Astrocyte (in vitro differentiated cells and primary cell): Measurements from ENCODE around the gene CACNB4.

ENCODE experiments used
- EZH2 ChIP-seq: IDR thresholded peaks from 2 replicates; pipeline ENCODE4 v1.6.1; 2012; ENCODE audit warnings: mild to moderate bottlenecking, low read length, inconsistent platforms; ENCODE audit not compliant: insufficient read depth
- TF ChIP-seq, protein P1 (sequence below): IDR thresholded peaks from 2 replicates; pipeline ENCODE4 v1.5.1; 2011; ENCODE audit warnings: low read depth, mild to moderate bottlenecking, inconsistent platforms, low read length, moderate library complexity; ENCODE audit not compliant: insufficient read depth

DNA sequence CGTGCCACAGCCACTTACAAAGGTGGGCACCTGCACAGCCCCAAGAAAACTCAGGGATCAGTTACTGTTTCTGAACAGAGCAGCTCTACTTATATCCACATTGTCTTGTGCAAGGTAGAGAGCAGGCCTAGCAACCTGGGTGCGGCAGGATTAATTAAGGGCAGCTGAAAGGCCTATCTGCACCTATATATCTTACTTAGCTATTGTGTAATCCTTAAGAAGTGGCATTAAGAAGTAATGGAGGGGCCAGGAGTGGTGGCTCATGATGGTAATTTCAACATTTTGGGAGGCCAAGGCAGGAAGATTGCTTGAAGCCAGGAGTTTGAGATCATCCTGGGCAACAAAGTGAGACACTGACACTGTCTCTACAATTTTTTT is 257.8 kb downstream of the CACNB4 start:
- TF ChIP-seq EZH2 = no peak
- TF ChIP-seq, protein P1, sequence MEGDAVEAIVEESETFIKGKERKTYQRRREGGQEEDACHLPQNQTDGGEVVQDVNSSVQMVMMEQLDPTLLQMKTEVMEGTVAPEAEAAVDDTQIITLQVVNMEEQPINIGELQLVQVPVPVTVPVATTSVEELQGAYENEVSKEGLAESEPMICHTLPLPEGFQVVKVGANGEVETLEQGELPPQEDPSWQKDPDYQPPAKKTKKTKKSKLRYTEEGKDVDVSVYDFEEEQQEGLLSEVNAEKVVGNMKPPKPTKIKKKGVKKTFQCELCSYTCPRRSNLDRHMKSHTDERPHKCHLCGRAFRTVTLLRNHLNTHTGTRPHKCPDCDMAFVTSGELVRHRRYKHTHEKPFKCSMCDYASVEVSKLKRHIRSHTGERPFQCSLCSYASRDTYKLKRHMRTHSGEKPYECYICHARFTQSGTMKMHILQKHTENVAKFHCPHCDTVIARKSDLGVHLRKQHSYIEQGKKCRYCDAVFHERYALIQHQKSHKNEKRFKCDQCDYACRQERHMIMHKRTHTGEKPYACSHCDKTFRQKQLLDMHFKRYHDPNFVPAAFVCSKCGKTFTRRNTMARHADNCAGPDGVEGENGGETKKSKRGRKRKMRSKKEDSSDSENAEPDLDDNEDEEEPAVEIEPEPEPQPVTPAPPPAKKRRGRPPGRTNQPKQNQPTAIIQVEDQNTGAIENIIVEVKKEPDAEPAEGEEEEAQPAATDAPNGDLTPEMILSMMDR = no peak
